ENCODE results near the gene XPO4. TPM values are rescaled to one million over a fixed set of nuclear protein-coding genes. Genes with fewer than 3 reads are reported as not detected.
A peak's percentile ranks its signal among the peaks of the same experiment; 100 is the strongest.

The XPO4 gene
- polyA plus RNA-seq, 1 of the 3 experiments (the other 2 are of a cell fraction) = 4.2 TPM

- WGBS (ENCODE audit: low lambda C conversion rate) = 94% methylated on average over 3 of the region's 3 CpGs
- POLR2A ChIA-PET = no interaction called here
- CTCF ChIA-PET = interaction anchor here (1.7 to 5.0 kb wide), 5 partner anchors 11 to 333 kb away, joined by 3 to 76 read pairs (median 19); no protein-coding TSS in a partner anchor
- no peak for DNase-seq
- H4K20me1 ChIP-seq (ENCODE audit: insufficient read depth) = no peaks in the 10 kb centered on the region
- H3K4me2 ChIP-seq = no peak overlapping the region
- peaks cover 10% of the 10 kb centered on the region; the same call in 1 of the 2 replicates for H3K79me2 ChIP-seq (ENCODE audit: insufficient read depth)
- no peaks in the 10 kb centered on the region for H3K27me3 ChIP-seq (ENCODE audit: insufficient read depth)
- TF ChIP-seq, protein P1, sequence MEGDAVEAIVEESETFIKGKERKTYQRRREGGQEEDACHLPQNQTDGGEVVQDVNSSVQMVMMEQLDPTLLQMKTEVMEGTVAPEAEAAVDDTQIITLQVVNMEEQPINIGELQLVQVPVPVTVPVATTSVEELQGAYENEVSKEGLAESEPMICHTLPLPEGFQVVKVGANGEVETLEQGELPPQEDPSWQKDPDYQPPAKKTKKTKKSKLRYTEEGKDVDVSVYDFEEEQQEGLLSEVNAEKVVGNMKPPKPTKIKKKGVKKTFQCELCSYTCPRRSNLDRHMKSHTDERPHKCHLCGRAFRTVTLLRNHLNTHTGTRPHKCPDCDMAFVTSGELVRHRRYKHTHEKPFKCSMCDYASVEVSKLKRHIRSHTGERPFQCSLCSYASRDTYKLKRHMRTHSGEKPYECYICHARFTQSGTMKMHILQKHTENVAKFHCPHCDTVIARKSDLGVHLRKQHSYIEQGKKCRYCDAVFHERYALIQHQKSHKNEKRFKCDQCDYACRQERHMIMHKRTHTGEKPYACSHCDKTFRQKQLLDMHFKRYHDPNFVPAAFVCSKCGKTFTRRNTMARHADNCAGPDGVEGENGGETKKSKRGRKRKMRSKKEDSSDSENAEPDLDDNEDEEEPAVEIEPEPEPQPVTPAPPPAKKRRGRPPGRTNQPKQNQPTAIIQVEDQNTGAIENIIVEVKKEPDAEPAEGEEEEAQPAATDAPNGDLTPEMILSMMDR (IDR thresholded peaks at IDR 0.05) = no peak
- TF ChIP-seq EP300 (IDR thresholded peaks at IDR 0.05; ENCODE audit: borderline replicate concordance in 1 of 2, low read depth in 1 of 2, low read length in 1 of 2) = 0 out of 4 replicates have a peak, but pooled peaks of 1 of the 2 experiments have one; percentile 12
- no peak overlapping the region for H2AFZ ChIP-seq (ENCODE audit: low read depth)
- H3K9me2 ChIP-seq = no peaks in the 10 kb centered on the region
- H3K4me1 ChIP-seq (ENCODE audit: control insufficient read depth in 1 of 2, insufficient read depth in 2 of 2, low read depth in 1 of 2, low read length in 1 of 2) = peaks cover 0 to 29% of the 10 kb centered on the region in 2 experiments; a peak in 3 of 4 replicates
- peaks cover 33% of the 10 kb centered on the region for H3F3A ChIP-seq (replicated peaks; ENCODE audit: insufficient read depth)
- H3K36me3 ChIP-seq (replicated peaks in 1 of 2; ENCODE audit: control insufficient read depth in 1 of 2, insufficient read depth in 2 of 2, low read length in 1 of 2) = peaks cover 0 to 2% of the 10 kb centered on the region in 2 experiments
- H3K4me3 ChIP-seq (ENCODE audit: low read depth in 2 of 2, low read length in 1 of 2) = no peak overlapping the region
- H3K27ac ChIP-seq (ENCODE audit: low read depth in 2 of 2, low read length in 1 of 2) = peak overlapping the region in 1 of 2 experiments; percentile 29; a peak in 1 of 4 replicates
- H3K9ac ChIP-seq = no peak overlapping the region
- H3K9me3 ChIP-seq = no peaks in the 10 kb centered on the region
Measured at GRCh38 chr13:20826843-20827560, 75.5 kb downstream of the XPO4 start.

DNA sequence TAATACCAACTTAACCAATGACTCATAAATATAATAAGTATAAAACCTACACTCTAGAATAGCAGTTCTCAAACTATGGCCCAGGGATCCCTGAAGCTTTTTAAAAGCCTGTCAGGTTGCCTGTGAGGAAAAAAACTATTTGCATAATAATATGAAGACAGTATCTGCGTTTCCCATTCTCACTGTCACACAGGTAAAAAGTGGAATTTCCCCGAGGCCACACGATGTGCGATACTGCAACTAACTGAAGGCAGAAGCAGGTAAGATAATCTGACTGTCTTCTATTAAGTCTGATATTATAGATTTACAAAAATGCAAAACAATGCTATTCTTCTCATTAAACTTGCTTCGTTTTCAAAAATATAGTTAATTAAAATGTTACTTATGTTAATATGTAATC, 76.2 kb downstream of the XPO4 start:
- H3F3A ChIP-seq (replicated peaks; ENCODE audit: insufficient read depth) = peaks cover 33% of the 10 kb centered on the region
- peaks cover 8% of the 10 kb centered on the region; the same call in 1 of the 2 replicates for H3K79me2 ChIP-seq (ENCODE audit: insufficient read depth)
- no peaks in the 10 kb centered on the region for H3K27me3 ChIP-seq (ENCODE audit: insufficient read depth)
- H4K20me1 ChIP-seq (ENCODE audit: insufficient read depth) = no peaks in the 10 kb centered on the region
- H2AFZ ChIP-seq (ENCODE audit: low read depth) = no peak overlapping the region
- ChIA-PET POLR2A (no interaction called here), CTCF (interaction anchor here (0.6 to 5.0 kb wide), 6 partner anchors 10 to 332 kb away, joined by 3 to 76 read pairs (median 11); no protein-coding TSS in a partner anchor)
- DNase-seq = no peak
- TF ChIP-seq NFIC (IDR thresholded peaks at IDR 0.05; ENCODE audit: borderline replicate concordance) (no peak), POLR2AphosphoS5 (IDR thresholded peaks at IDR 0.05; ENCODE audit: low read depth, low read length) (no peak), TCF12 (IDR thresholded peaks at IDR 0.05) (no peak), NRF1 (IDR thresholded peaks at IDR 0.05; ENCODE audit: low read depth, low read length) (no peak), RCOR1 (IDR thresholded peaks at IDR 0.05; ENCODE audit: low read length) (no peak), JUND (IDR thresholded peaks at IDR 0.05) (no peak), MXI1 (IDR thresholded peaks at IDR 0.05; ENCODE audit: low read depth, low read length) (no peak), FOSL2 (IDR thresholded peaks at IDR 0.05; ENCODE audit: borderline replicate concordance, low read depth) (no peak)
- H3K4me3 ChIP-seq (ENCODE audit: low read depth in 2 of 2, low read length in 1 of 2) = no peak overlapping the region
- H3K9me3 ChIP-seq = no peaks in the 10 kb centered on the region
- H3K27ac ChIP-seq (ENCODE audit: low read depth in 2 of 2, low read length in 1 of 2) = peak overlapping the region in 1 of 2 experiments; percentile 41; a peak in 2 of 4 replicates
- H3K9me2 ChIP-seq = no peaks in the 10 kb centered on the region
- H3K4me2 ChIP-seq = no peak overlapping the region
- peaks cover 4 to 9% of the 10 kb centered on the region in 2 experiments for H3K36me3 ChIP-seq (replicated peaks in 1 of 2; ENCODE audit: control insufficient read depth in 1 of 2, insufficient read depth in 2 of 2, low read length in 1 of 2)
- 93% methylated on average over 5 of the region's 5 CpGs for WGBS (ENCODE audit: low lambda C conversion rate)
- H3K9ac ChIP-seq = no peak overlapping the region
- peaks cover 0 to 29% of the 10 kb centered on the region in 2 experiments; a peak in 3 of 4 replicates for H3K4me1 ChIP-seq (ENCODE audit: control insufficient read depth in 1 of 2, insufficient read depth in 2 of 2, low read depth in 1 of 2, low read length in 1 of 2)
